HepG2 (cell line): ENCODE results near the gene NADK2. TPM values are rescaled to one million over a fixed set of nuclear protein-coding genes. Genes with fewer than 3 reads are reported as not detected.

Experiments used
- ATAC-seq: fragments of 200-7000 bp; cut with Tn5 transposase; 3 replicates; pipeline ENCODE4 v1.9.1; 2020; ENCODE audit warnings: mild to moderate bottlenecking, moderate library complexity
- BruUV-seq: library from RNA; stranded (reverse); fragments of 400-500 nt; replicated peaks from 2 replicates; lab custom pipeline; 2021; lab: Mats Ljungman, UMichigan
- CTCF ChIA-PET: fragments of 300-600 bp; formaldehyde crosslinking; extraction: SDS; loops from one replicate; lab custom pipeline; 2021; ENCODE audit warnings: low total read pairs, inconsistent platforms, low intra/inter-chr PET ratio; lab: Yijun Ruan, JAX
- POLR2A ChIA-PET: fragments of 350-600 bp; sonication (Branson Sonifier 250); formaldehyde crosslinking; loops from one replicate; lab custom pipeline; 2020; ENCODE audit warnings: antibody characterized with exemption, inconsistent platforms; lab: Yijun Ruan, JAX
- DNase-seq: peaks from one replicate; pipeline ENCODE4 v3.0.0-alpha.2; 2015; ENCODE audit warnings: low spot score
- FAIRE-seq: peaks from 3 replicates; lab custom pipeline; 2011; peaks lifted over from hg19 to GRCh38; lab: Jason Lieb, UNC
- H2AFZ ChIP-seq: one replicate; pipeline ENCODE4 v1.6.1; 2011; ENCODE audit warnings: low read length, inconsistent platforms
- H3K27ac ChIP-seq: fragments of 300-600 bp; 3 replicates; pipeline ENCODE4 v1.8.0; 2011; ENCODE audit warnings: mixed run types, mild to moderate bottlenecking, mixed read lengths, low read length, inconsistent platforms; ENCODE audit not compliant: insufficient read depth; ENCODE audit errors: extremely low read length
- H3K27me3 ChIP-seq, 2 experiments: fragments of 200-600 bp in 1 of 2; 2 replicates in 1 of 2; 3 replicates in 1 of 2; pipeline versions ENCODE4 v1.6.0 to v1.8.0; 2011; ENCODE audit warnings: low read length in 2 of 2, mild to moderate bottlenecking in 2 of 2, moderate library complexity in 2 of 2, inconsistent platforms in 1 of 2; ENCODE audit not compliant: insufficient read depth in 2 of 2, control insufficient read depth in 1 of 2
- H3K36me3 ChIP-seq, 2 experiments: fragments of 200-600 bp in 1 of 2; replicated peaks in 1 of 2; 2 replicates in 1 of 2; 3 replicates in 1 of 2; pipeline versions ENCODE4 v1.5.1 to v1.8.0; 2011; ENCODE audit warnings: low read length in 2 of 2, inconsistent platforms in 1 of 2; ENCODE audit not compliant: insufficient read depth in 2 of 2, control insufficient read depth in 1 of 2
- H3K4me1 ChIP-seq: 2 replicates; pipeline ENCODE4 v1.5.1; 2012; ENCODE audit warnings: low read length, inconsistent platforms; ENCODE audit not compliant: insufficient read depth
- H3K4me2 ChIP-seq: 2 replicates; pipeline ENCODE4 v1.6.0; 2011; ENCODE audit warnings: low read depth, low read length, inconsistent platforms
- H3K4me3 ChIP-seq, 3 experiments: fragments of 200-600 bp in 1 of 3; sonication (generic), shearing (Covaris generic) in 1 of 3; replicated peaks in 1 of 3; 2 replicates each; pipeline ENCODE4 v1.5.1; 2011 to 2016; ENCODE audit warnings: low read length in 3 of 3, inconsistent platforms in 2 of 3, low read depth in 2 of 3, mild to moderate bottlenecking in 2 of 3, control low read depth in 1 of 3, mixed read lengths in 1 of 3; ENCODE audit not compliant: insufficient read depth in 1 of 3
- H3K79me2 ChIP-seq: one replicate; pipeline ENCODE4 v1.6.1; 2011; ENCODE audit warnings: low read length, inconsistent platforms; ENCODE audit not compliant: insufficient read depth
- H3K9ac ChIP-seq: 2 replicates; pipeline ENCODE4 v1.6.0; 2011; ENCODE audit warnings: mild to moderate bottlenecking, low read depth, low read length, inconsistent platforms; ENCODE audit not compliant: insufficient read depth
- H3K9me3 ChIP-seq: 2 replicates; pipeline ENCODE4 v1.5.1; 2012; ENCODE audit warnings: mild to moderate bottlenecking, low read length
- H4K20me1 ChIP-seq: 2 replicates; pipeline ENCODE4 v1.6.0; 2011; ENCODE audit warnings: inconsistent platforms, mild to moderate bottlenecking, low read length, moderate library complexity; ENCODE audit not compliant: insufficient read depth
- CC2D1A ChIP-seq: sonication (generic); formaldehyde crosslinking; IDR thresholded peaks from 2 replicates; pipeline ENCODE4 v1.8.1; 2023; ENCODE audit warnings: mild to moderate bottlenecking, missing genetic modification reagents
- GFI1 ChIP-seq: sonication (generic); formaldehyde crosslinking; IDR thresholded peaks from 2 replicates; pipeline ENCODE4 v1.5.0; 2020; ENCODE audit warnings: missing genetic modification reagents, mild to moderate bottlenecking, borderline replicate concordance
- IRF1 ChIP-seq: sonication (generic); formaldehyde crosslinking; IDR thresholded peaks from 2 replicates; pipeline ENCODE4 v1.4.0; 2020; ENCODE audit warnings: low read depth, mild to moderate bottlenecking, missing genetic modification reagents
- ISX ChIP-seq: sonication (generic); formaldehyde crosslinking; conservative IDR thresholded peaks from 2 replicates; pipeline ENCODE4 v1.5.0; 2020; ENCODE audit warnings: missing genetic modification reagents
- KAT2B ChIP-seq: fragments of 150-350 bp; IDR thresholded peaks from 2 replicates; pipeline ENCODE4 v1.6.1; 2014; ENCODE audit warnings: low read depth, low read length, borderline replicate concordance
- REXO4 ChIP-seq: sonication (generic); formaldehyde crosslinking; IDR thresholded peaks from 2 replicates; pipeline ENCODE4 v1.8.0; 2022; ENCODE audit warnings: missing genetic modification reagents, mild to moderate bottlenecking, borderline replicate concordance
- TARDBP ChIP-seq: sonication (generic); formaldehyde crosslinking; IDR thresholded peaks from 2 replicates; pipeline ENCODE4 v1.8.0; 2022; ENCODE audit warnings: mild to moderate bottlenecking, missing genetic modification reagents
- TBP ChIP-seq: sonication (generic); formaldehyde crosslinking; IDR thresholded peaks from 2 replicates; pipeline ENCODE4 v1.5.0; 2020; ENCODE audit warnings: missing genetic modification reagents
- TRIM24 ChIP-seq: sonication (generic); formaldehyde crosslinking; IDR thresholded peaks from 2 replicates; pipeline ENCODE4 v1.8.0; 2022; ENCODE audit warnings: mild to moderate bottlenecking, missing genetic modification reagents
- YEATS2 ChIP-seq: sonication (generic); formaldehyde crosslinking; IDR thresholded peaks from 2 replicates; pipeline ENCODE4 v1.4.0; 2020; ENCODE audit warnings: missing genetic modification reagents, borderline replicate concordance
- ZBED4 ChIP-seq: sonication (generic); formaldehyde crosslinking; IDR thresholded peaks from 2 replicates; pipeline ENCODE4 v1.4.0; 2020; ENCODE audit warnings: missing genetic modification reagents, borderline replicate concordance
- ZFP82 ChIP-seq: sonication (generic); formaldehyde crosslinking; IDR thresholded peaks from 2 replicates; pipeline ENCODE4 v1.5.1; 2020; ENCODE audit warnings: mild to moderate bottlenecking, missing genetic modification reagents, borderline replicate concordance
- ZNF501 ChIP-seq: sonication (generic); formaldehyde crosslinking; IDR thresholded peaks from 2 replicates; pipeline ENCODE4 v1.5.1; 2020; ENCODE audit warnings: mild to moderate bottlenecking, moderate library complexity, missing genetic modification reagents
- ZNF782 ChIP-seq: sonication (generic); formaldehyde crosslinking; IDR thresholded peaks from 2 replicates; pipeline ENCODE4 v1.4.0; 2020; ENCODE audit warnings: missing genetic modification reagents, mild to moderate bottlenecking, borderline replicate concordance
- WGBS: methylation state at CpG from one replicate; pipeline ENCODE4 v1.1.6; 2017; ENCODE audit warnings: low lambda C conversion rate; 5-methylcytosine and 5-hydroxymethylcytosine counted together
- in situ Hi-C: cut with HindIII; loops from 2 replicates; pipeline ENCODE4 v1.10.0; 2017; ENCODE audit warnings: low pct_unique_long_range_greater_than_20kb; ENCODE audit not compliant: extremely low pct_ligation_motif_present
- intact Hi-C: fragments of 100-400 bp; cut with micrococcal nuclease; formaldehyde crosslinking; loops from one replicate; pipeline ENCODE4 v1.10.0; 2022; ENCODE audit not compliant: unreplicated experiment
- polyA plus RNA-seq, 8 experiments: library from polyadenylated mRNA; depleted of rRNA in 3 of 8; stranded (reverse) in 7 of 8; unstranded in 1 of 8; fragments of >200 nt; fragmentation: Illumina TruSeq in 4 of 8; extraction: Trizol in 4 of 8; gene quantifications; 2 replicates each; pipeline versions ENCODE4 v1.2.1 to v1.2.3, GENCODE V29; 2011 to 2016; ENCODE audit warnings: low read depth in 4 of 8, missing spikeins in 1 of 8, mixed read lengths in 1 of 8; ENCODE audit not compliant: insufficient read depth in 1 of 8
- total RNA-seq, 5 experiments: library from RNA; depleted of rRNA; stranded (reverse); fragments of >200 nt; fragmentation: Illumina TruSeq; extraction: Trizol; gene quantifications; 2 replicates each; pipeline ENCODE4 v1.2.3, GENCODE V29; 2016; ENCODE audit warnings: low read depth in 1 of 5
- TF ChIP-seq, protein P1 (sequence below): sonication (generic); formaldehyde crosslinking; IDR thresholded peaks from 2 replicates; pipeline ENCODE4 v1.5.0; 2020; ENCODE audit warnings: missing genetic modification reagents

The NADK2 gene
- total and polyA plus RNA-seq, 2 of the 13 experiments (the other 11 are each of a cell fraction or from before 2014, with no cell fraction given) = 13.9 to 71.4 TPM

GRCh38 chr5:36244076-36244475 is 2.4 kb upstream of the NADK2 start (continued):
- no peak for TF ChIP-seq IRF1 (CRISPR knock-in tag)

DNA sequence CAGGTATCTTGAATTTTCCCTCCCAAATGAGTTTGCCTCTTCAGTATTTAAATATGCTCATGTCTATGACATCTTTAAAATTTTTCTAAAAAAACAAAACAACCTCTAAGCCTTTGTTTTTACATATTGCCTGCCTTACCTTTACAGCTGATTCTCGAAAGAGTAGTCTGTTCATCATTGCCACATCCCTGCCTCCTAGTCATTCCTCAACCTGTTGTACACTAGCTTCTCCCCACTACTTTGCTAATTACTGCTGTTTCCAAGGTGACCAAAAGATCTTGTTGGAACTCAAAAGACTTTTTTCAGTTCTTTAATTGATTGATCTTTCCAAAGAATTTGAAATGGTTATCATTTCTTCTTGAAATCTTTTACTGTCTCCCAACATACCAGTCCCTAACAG is 1.9 kb upstream of the NADK2 start:
- no peak overlapping the region for H3K27ac ChIP-seq
- peaks cover 33% of the 10 kb centered on the region for H3K4me1 ChIP-seq
- H3K27me3 ChIP-seq = no peaks in the 10 kb centered on the region
- no peak overlapping the region for H3K9ac ChIP-seq
- FAIRE-seq (no peak), ATAC-seq (no peak), DNase-seq (no peak)
- H3K9me3 ChIP-seq = no peaks in the 10 kb centered on the region
- CTCF ChIA-PET = no interaction called here
- POLR2A ChIA-PET = interaction anchor here (0.8 kb wide), 1 partner anchor 93 kb away, joined by 3 read pairs; no protein-coding TSS in a partner anchor
- H3K36me3 ChIP-seq = no peaks in the 10 kb centered on the region
- in situ Hi-C loops = no loop called here
- BruUV-seq = no TSS peak
- no peak overlapping the region for H2AFZ ChIP-seq
- peaks cover 18% of the 10 kb centered on the region for H3K79me2 ChIP-seq
- H3K4me3 ChIP-seq = no peak overlapping the region
- intact Hi-C loops = loop anchor here (2.0 kb wide), 1 partner anchor 91 kb away; the partner anchor contains the start of gene SKP2
- 93% methylated on average over 1 of the region's 1 CpG for WGBS
- no peaks in the 10 kb centered on the region for H4K20me1 ChIP-seq
- H3K4me2 ChIP-seq = no peak overlapping the region
- no peak for TF ChIP-seq KAT2B
- no peak for TF ChIP-seq ZNF501 (CRISPR knock-in tag)
- TF ChIP-seq ZBED4 (CRISPR knock-in tag) = no peak
- TF ChIP-seq ZFP82 (CRISPR knock-in tag) = no peak
- no peak for TF ChIP-seq ISX (CRISPR knock-in tag)
- TF ChIP-seq, protein P1, sequence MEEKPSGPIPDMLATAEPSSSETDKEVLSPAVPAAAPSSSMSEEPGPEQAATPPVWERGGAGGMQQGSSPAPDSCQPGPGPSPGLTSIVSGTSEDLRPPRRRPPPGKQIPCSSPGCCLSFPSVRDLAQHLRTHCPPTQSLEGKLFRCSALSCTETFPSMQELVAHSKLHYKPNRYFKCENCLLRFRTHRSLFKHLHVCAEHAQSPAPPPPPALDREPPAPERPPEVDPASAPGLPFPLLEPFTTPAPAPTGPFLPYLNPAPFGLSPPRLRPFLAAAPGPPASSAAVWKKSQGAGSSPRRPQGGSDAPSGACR (CRISPR knock-in tag) = no peak
- no peak for TF ChIP-seq YEATS2 (CRISPR knock-in tag)
- no peak for TF ChIP-seq GFI1 (CRISPR knock-in tag)
- no peak for TF ChIP-seq REXO4 (CRISPR knock-in tag)
- no peak for TF ChIP-seq TRIM24 (CRISPR knock-in tag)
- TF ChIP-seq ZNF782 (CRISPR knock-in tag) = no peak
- no peak for TF ChIP-seq TARDBP
- TF ChIP-seq TBP (CRISPR knock-in tag) = no peak
- TF ChIP-seq CC2D1A (CRISPR knock-in tag) = no peak
